Measurements from ENCODE around the gene GALNS. TPM values are rescaled to one million over a fixed set of nuclear protein-coding genes. Genes with fewer than 3 reads are reported as not detected.

The GALNS gene
- polyA plus RNA-seq, 1 experiment: 11.6 TPM

- H3K27me3 ChIP-seq (ENCODE audit: control insufficient read depth, insufficient read depth, low read length): no peaks in the 10 kb centered on the region
- CTCF ChIA-PET: no interaction called here
- no peak for TF ChIP-seq CTCF (IDR thresholded peaks at IDR 0.05; ENCODE audit: low read depth, low read length)
- no peaks in the 10 kb centered on the region for H3K9me3 ChIP-seq (ENCODE audit: control insufficient read depth, insufficient read depth, low read length)
- no peak for DNase-seq (ENCODE audit: low read depth, low spot score)
- POLR2A ChIA-PET: no interaction called here
- no peak overlapping the region for H3K27ac ChIP-seq (ENCODE audit: low read depth, low read length)
- H3K4me3 ChIP-seq (ENCODE audit: low read depth, low read length): no peak overlapping the region
These were observed 18.2 kb downstream of the GALNS start for GRCh38 chr16:88838566-88838965.

GRCh38 chr16:88837806-88838205, 18.9 kb downstream of the GALNS start:
- CTCF ChIA-PET: no interaction called here
- no peak overlapping the region for H3K4me3 ChIP-seq (ENCODE audit: low read depth, low read length)
- H3K9me3 ChIP-seq (ENCODE audit: control insufficient read depth, insufficient read depth, low read length): no peaks in the 10 kb centered on the region
- POLR2A ChIA-PET: no interaction called here
- TF ChIP-seq CTCF (IDR thresholded peaks at IDR 0.05; ENCODE audit: low read depth, low read length): no peak
- no peak overlapping the region for H3K27ac ChIP-seq (ENCODE audit: low read depth, low read length)
- no peak for DNase-seq (ENCODE audit: low read depth, low spot score)
- no peaks in the 10 kb centered on the region for H3K27me3 ChIP-seq (ENCODE audit: control insufficient read depth, insufficient read depth, low read length)

GRCh38 chr16:88836791-88837190, 20.0 kb downstream of the GALNS start:
- H3K27me3 ChIP-seq (ENCODE audit: control insufficient read depth, insufficient read depth, low read length): no peaks in the 10 kb centered on the region
- no peaks in the 10 kb centered on the region for H3K9me3 ChIP-seq (ENCODE audit: control insufficient read depth, insufficient read depth, low read length)
- POLR2A ChIA-PET: interaction anchor here (0.9 kb wide), 1 partner anchor 24 kb away, joined by 3 read pairs; no protein-coding TSS in a partner anchor
- DNase-seq (ENCODE audit: low read depth, low spot score): no peak
- no peak overlapping the region for H3K4me3 ChIP-seq (ENCODE audit: low read depth, low read length)
- H3K27ac ChIP-seq (ENCODE audit: low read depth, low read length): no peak overlapping the region
- CTCF ChIA-PET: no interaction called here
- no peak for TF ChIP-seq CTCF (IDR thresholded peaks at IDR 0.05; ENCODE audit: low read depth, low read length)

- no peaks in the 10 kb centered on the region for H3K9me3 ChIP-seq (ENCODE audit: control insufficient read depth, insufficient read depth, low read length)
- TF ChIP-seq CTCF (IDR thresholded peaks at IDR 0.05; ENCODE audit: low read depth, low read length): no peak
- H3K4me3 ChIP-seq (ENCODE audit: low read depth, low read length): no peak overlapping the region
- POLR2A ChIA-PET: no interaction called here
- H3K27ac ChIP-seq (ENCODE audit: low read depth, low read length): no peak overlapping the region
- CTCF ChIA-PET: no interaction called here
- DNase-seq (ENCODE audit: low read depth, low spot score): no peak
- no peaks in the 10 kb centered on the region for H3K27me3 ChIP-seq (ENCODE audit: control insufficient read depth, insufficient read depth, low read length)
These were observed 20.9 kb downstream of the GALNS start for GRCh38 chr16:88835818-88836217.

GRCh38 chr16:88835383-88835782, 21.4 kb downstream of the GALNS start:
- POLR2A ChIA-PET: no interaction called here
- TF ChIP-seq CTCF (IDR thresholded peaks at IDR 0.05; ENCODE audit: low read depth, low read length): no peak
- Histone ChIP-seq H3K27me3 (ENCODE audit: control insufficient read depth, insufficient read depth, low read length) (no peaks in the 10 kb centered on the region), H3K4me3 (ENCODE audit: low read depth, low read length) (no peak overlapping the region), H3K27ac (ENCODE audit: low read depth, low read length) (no peak overlapping the region), H3K9me3 (ENCODE audit: control insufficient read depth, insufficient read depth, low read length) (no peaks in the 10 kb centered on the region)
- no peak for DNase-seq (ENCODE audit: low read depth, low spot score)
- CTCF ChIA-PET: no interaction called here

Measured in AG04450 (cell line).